Left lung (tissue), 10 donors: ENCODE results near the gene EEF1AKMT3. TPM values are rescaled to one million over a fixed set of nuclear protein-coding genes. Genes with fewer than 3 reads are reported as not detected.

ENCODE experiments used
- ATAC-seq: fragments of 200-7000 bp; cut with Tn5 transposase; one replicate; pipeline ENCODE4 v1.9.1; 2020; ENCODE audit warnings: moderate library complexity
- DNase-seq, 4 donors: peaks; one replicate each; pipeline ENCODE4 v3.0.0-alpha.2; 2013 to 2020
- H3K27ac ChIP-seq, 2 donors: fragments of 200-600 bp; sonication (generic) in 1 of 2; one replicate each; pipeline versions ENCODE4 v1.5.0 to v1.8.0; 2020 to 2021
- H3K27me3 ChIP-seq, 2 donors: fragments of 200-600 bp; sonication (generic) in 1 of 2; one replicate each; pipeline versions ENCODE4 v1.5.0 to v1.8.0; 2020 to 2021
- H3K36me3 ChIP-seq, 2 donors: fragments of 200-600 bp; sonication (generic) in 1 of 2; one replicate each; pipeline versions ENCODE4 v1.5.0 to v1.8.0; 2020 to 2021
- H3K4me1 ChIP-seq, 2 donors: fragments of 200-600 bp; one replicate each; pipeline ENCODE4 v1.8.0; 2021
- H3K4me3 ChIP-seq, 2 donors: fragments of 200-600 bp; sonication (generic) in 1 of 2; one replicate each; pipeline versions ENCODE4 v1.5.0 to v1.8.0; 2020 to 2021; ENCODE audit warnings: mild to moderate bottlenecking in 1 of 2
- H3K9me3 ChIP-seq, 2 donors: fragments of 200-600 bp; sonication (generic) in 1 of 2; one replicate each; pipeline versions ENCODE4 v1.5.0 to v1.8.0; 2020 to 2021
- CTCF ChIP-seq, 2 donors: fragments of 200-600 bp; sonication (generic) in 1 of 2; IDR thresholded peaks; one replicate each; pipeline versions ENCODE4 v1.5.0 to v1.8.0; 2021; ENCODE audit warnings: antibody characterized with exemption in 2 of 2
- intact Hi-C, 2 donors: fragments of 100-400 bp; cut with DNase I; formaldehyde crosslinking; loops; one replicate each; pipeline versions ENCODE4 v1.11.2 to v1.14.2; 2022
- polyA plus RNA-seq, 6 donors: library from polyadenylated mRNA; unstranded; fragments of 120-200 nt; gene quantifications; one replicate each; pipeline ENCODE4 v1.2.1, GENCODE V29; 2013; ENCODE audit not compliant: insufficient read length in 6 of 6
- total RNA-seq, 2 donors: library from RNA; stranded (reverse); fragmentation: NEBNext Ultra II Directional; extraction: Animal tissue kit (Norgen Biotek cat#: 25700); gene quantifications; one replicate each; pipeline ENCODE4 v1.2.1, GENCODE V29; 2021
- donor health status: DM: no; HTN: yes; CAD: no.
- donor health status: DM: no; HTN: no; CAD: no.

Gene EEF1AKMT3
- total and polyA plus RNA-seq, 8 donors, result 6.2 to 19.7 (median 16.6) TPM

- Histone ChIP-seq H3K27me3 (peaks cover 48 to 81% of the 10 kb centered on the region in 2 donors), H3K4me3 (no peak overlapping the region)
Measured at GRCh38 chr12:57735952-57736740, 36.3 kb upstream of the EEF1AKMT3 start.

GRCh38 chr12:57736741-57737466 is 35.5 kb upstream of the EEF1AKMT3 start:
- DNase-seq, result no peak
- H3K4me3 ChIP-seq, result no peak overlapping the region
- no peak for ATAC-seq

More at GRCh38 chr12:57735952-57736740, 36.3 kb upstream of the EEF1AKMT3 start:
- H3K27ac ChIP-seq, result no peak overlapping the region
- DNase-seq (peak in 1 of 4 donors; percentile 66), ATAC-seq (peak; percentile 29)
- peaks cover 0 to 50% of the 10 kb centered on the region in 2 donors for H3K36me3 ChIP-seq
- intact Hi-C loops, result no loop called here
- H3K9me3 ChIP-seq, result no peaks in the 10 kb centered on the region
- H3K4me1 ChIP-seq, result peaks cover 13 to 44% of the 10 kb centered on the region in 2 donors
- TF ChIP-seq CTCF (IDR thresholded peaks at IDR 0.05), result no peak

GRCh38 chr12:57737467-57738460 is 34.6 kb upstream of the EEF1AKMT3 start:
- H3K27ac ChIP-seq, result no peak overlapping the region
- TF ChIP-seq CTCF (IDR thresholded peaks at IDR 0.05), result no peak
- H3K36me3 ChIP-seq, result peaks cover 0 to 37% of the 10 kb centered on the region in 2 donors
- H3K27me3 ChIP-seq, result peaks cover 48 to 84% of the 10 kb centered on the region in 2 donors
- ATAC-seq (no peak), DNase-seq (no peak)
- no peak overlapping the region for H3K4me3 ChIP-seq
- no peaks in the 10 kb centered on the region for H3K9me3 ChIP-seq
- intact Hi-C loops, result no loop called here
- peaks cover 13 to 56% of the 10 kb centered on the region in 2 donors for H3K4me1 ChIP-seq

More at GRCh38 chr12:57736741-57737466, 35.5 kb upstream of the EEF1AKMT3 start:
- Histone ChIP-seq H3K27ac (no peak overlapping the region), H3K4me1 (peaks cover 13 to 50% of the 10 kb centered on the region in 2 donors), H3K27me3 (peaks cover 48 to 88% of the 10 kb centered on the region in 2 donors), H3K36me3 (peaks cover 0 to 44% of the 10 kb centered on the region in 2 donors), H3K9me3 (no peaks in the 10 kb centered on the region)
- intact Hi-C loops, result no loop called here
- no peak for TF ChIP-seq CTCF (IDR thresholded peaks at IDR 0.05)

GRCh38 chr12:57738661-57739237 is 33.7 kb upstream of the EEF1AKMT3 start, which contains the start of gene AGAP2:
Gene AGAP2, minus strand, starts transcription at chr12:57738742. Its CDS starts 496 bp downstream, at chr12:57738246.
- Histone ChIP-seq H3K4me1 (peaks cover 13 to 57% of the 10 kb centered on the region in 2 donors), H3K4me3 (no peak within 1 kb of the TSS), H3K9me3 (no peaks in the 10 kb centered on the region), H3K27ac (no peak within 1 kb of the TSS), H3K36me3 (peaks cover 0 to 27% of the 10 kb centered on the region in 2 donors), H3K27me3 (peaks cover 48 to 79% of the 10 kb centered on the region in 2 donors)
- no peak for ATAC-seq
- no peak for DNase-seq
- intact Hi-C loops, result no loop called here
- no peak for TF ChIP-seq CTCF (IDR thresholded peaks at IDR 0.05)
